HL-60 (cell line): ENCODE results near the gene FARS2.

Experiments used
- CTCF ChIP-seq: IDR thresholded peaks from one replicate; pipeline ENCODE4 v1.5.1; 2011; ENCODE audit warnings: low read length, control low read depth, inconsistent platforms; ENCODE audit not compliant: insufficient read depth
- GABPA ChIP-seq: IDR thresholded peaks from 2 replicates; pipeline ENCODE4 v1.6.1; 2012; ENCODE audit warnings: low read depth
- SPI1 ChIP-seq: IDR thresholded peaks from 2 replicates; pipeline ENCODE4 v1.6.1; 2012; ENCODE audit warnings: low read depth, mild to moderate bottlenecking, borderline replicate concordance

GRCh38 chr6:5536644-5537043 is 275.3 kb downstream of the FARS2 start:
- TF ChIP-seq CTCF (no peak), GABPA (no peak), SPI1 (no peak)
